Vagina (tissue), 2 donors: ENCODE measurements around the gene GOPC. TPM values are rescaled to one million over a fixed set of nuclear protein-coding genes. Genes with fewer than 3 reads are reported as not detected.

Experiments
- DNase-seq, 2 donors: peaks; one replicate each; pipeline ENCODE4 v3.0.0-alpha.2; 2017; ENCODE audit errors: extremely low spot score in 2 of 2
- H3K27ac ChIP-seq: fragments of 200-600 bp; sonication (generic); one replicate; pipeline ENCODE4 v1.5.1; 2019
- H3K27me3 ChIP-seq: fragments of 200-600 bp; sonication (generic); one replicate; pipeline ENCODE4 v1.5.1; 2019
- H3K36me3 ChIP-seq, 2 donors: fragments of 200-600 bp; sonication (generic); one replicate each; pipeline ENCODE4 v1.5.1; 2017 to 2019
- H3K4me1 ChIP-seq: fragments of 200-600 bp; sonication (generic); one replicate; pipeline ENCODE4 v1.5.1; 2019
- H3K4me3 ChIP-seq, 2 donors: fragments of 200-600 bp; sonication (generic); 1 replicate in 1 of 2; 2 replicates in 1 of 2; pipeline ENCODE4 v1.5.1; 2016 to 2019
- H3K9me3 ChIP-seq: fragments of 200-600 bp; sonication (generic); one replicate; pipeline ENCODE4 v1.5.1; 2019
- POLR2A ChIP-seq, 2 donors: fragments of 450-650 bp; IDR thresholded peaks; one replicate each; pipeline ENCODE4 v1.6.1; 2017; ENCODE audit warnings: antibody characterized with exemption in 2 of 2, mild to moderate bottlenecking in 2 of 2, moderate library complexity in 2 of 2
- POLR2AphosphoS5 ChIP-seq, 2 donors: sonication (generic); formaldehyde crosslinking; IDR thresholded peaks; one replicate each; pipeline ENCODE4 v1.9.0; 2017; ENCODE audit warnings: antibody characterized with exemption in 2 of 2, mild to moderate bottlenecking in 2 of 2, low read depth in 1 of 2; ENCODE audit not compliant: insufficient read depth in 1 of 2
- intact Hi-C: fragments of 100-400 bp; cut with DNase I; formaldehyde crosslinking; loops from one replicate; pipeline ENCODE4 v1.15.1; 2023
- total RNA-seq: library from RNA; depleted of rRNA; stranded (reverse); fragments of >200 nt; gene quantifications from one replicate; pipeline ENCODE4 v1.2.3, GENCODE V29; 2016
- TF ChIP-seq, protein P1 (sequence below), 3 experiments: fragments of 450-650 bp in 2 of 3; fragments of 200-600 bp in 1 of 3; sonication (generic) in 1 of 3; IDR thresholded peaks; one replicate each; pipeline ENCODE4 v1.5.1; 2017 to 2019; ENCODE audit warnings: antibody characterized with exemption in 3 of 3, mild to moderate bottlenecking in 2 of 3, moderate library complexity in 2 of 3

Gene GOPC
- total RNA-seq, 1 donor from 2014 or later, result 19.9 TPM

- H3K27ac ChIP-seq, result no peak overlapping the region
- peaks cover 12% of the 10 kb centered on the region for H3K4me1 ChIP-seq
- H3K9me3 ChIP-seq, result no peaks in the 10 kb centered on the region
- no peak overlapping the region for H3K4me3 ChIP-seq
- intact Hi-C loops, result loop anchor here (1.0 kb wide), 1 partner anchor 102 kb away; no protein-coding TSS in a partner anchor
- DNase-seq, result no peak
- TF ChIP-seq POLR2AphosphoS5 (IDR thresholded peaks at IDR 0.05; ENCODE audit: insufficient read depth in 1 of 2, low read depth in 1 of 2) (no peak), POLR2A (IDR thresholded peaks at IDR 0.05) (no peak)
- TF ChIP-seq, protein P1, sequence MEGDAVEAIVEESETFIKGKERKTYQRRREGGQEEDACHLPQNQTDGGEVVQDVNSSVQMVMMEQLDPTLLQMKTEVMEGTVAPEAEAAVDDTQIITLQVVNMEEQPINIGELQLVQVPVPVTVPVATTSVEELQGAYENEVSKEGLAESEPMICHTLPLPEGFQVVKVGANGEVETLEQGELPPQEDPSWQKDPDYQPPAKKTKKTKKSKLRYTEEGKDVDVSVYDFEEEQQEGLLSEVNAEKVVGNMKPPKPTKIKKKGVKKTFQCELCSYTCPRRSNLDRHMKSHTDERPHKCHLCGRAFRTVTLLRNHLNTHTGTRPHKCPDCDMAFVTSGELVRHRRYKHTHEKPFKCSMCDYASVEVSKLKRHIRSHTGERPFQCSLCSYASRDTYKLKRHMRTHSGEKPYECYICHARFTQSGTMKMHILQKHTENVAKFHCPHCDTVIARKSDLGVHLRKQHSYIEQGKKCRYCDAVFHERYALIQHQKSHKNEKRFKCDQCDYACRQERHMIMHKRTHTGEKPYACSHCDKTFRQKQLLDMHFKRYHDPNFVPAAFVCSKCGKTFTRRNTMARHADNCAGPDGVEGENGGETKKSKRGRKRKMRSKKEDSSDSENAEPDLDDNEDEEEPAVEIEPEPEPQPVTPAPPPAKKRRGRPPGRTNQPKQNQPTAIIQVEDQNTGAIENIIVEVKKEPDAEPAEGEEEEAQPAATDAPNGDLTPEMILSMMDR (IDR thresholded peaks at IDR 0.05), result no peak
- no peaks in the 10 kb centered on the region for H3K36me3 ChIP-seq
- no peaks in the 10 kb centered on the region for H3K27me3 ChIP-seq
Observed at GRCh38 chr6:117552618-117553017, 49.7 kb downstream of the GOPC start.

DNA sequence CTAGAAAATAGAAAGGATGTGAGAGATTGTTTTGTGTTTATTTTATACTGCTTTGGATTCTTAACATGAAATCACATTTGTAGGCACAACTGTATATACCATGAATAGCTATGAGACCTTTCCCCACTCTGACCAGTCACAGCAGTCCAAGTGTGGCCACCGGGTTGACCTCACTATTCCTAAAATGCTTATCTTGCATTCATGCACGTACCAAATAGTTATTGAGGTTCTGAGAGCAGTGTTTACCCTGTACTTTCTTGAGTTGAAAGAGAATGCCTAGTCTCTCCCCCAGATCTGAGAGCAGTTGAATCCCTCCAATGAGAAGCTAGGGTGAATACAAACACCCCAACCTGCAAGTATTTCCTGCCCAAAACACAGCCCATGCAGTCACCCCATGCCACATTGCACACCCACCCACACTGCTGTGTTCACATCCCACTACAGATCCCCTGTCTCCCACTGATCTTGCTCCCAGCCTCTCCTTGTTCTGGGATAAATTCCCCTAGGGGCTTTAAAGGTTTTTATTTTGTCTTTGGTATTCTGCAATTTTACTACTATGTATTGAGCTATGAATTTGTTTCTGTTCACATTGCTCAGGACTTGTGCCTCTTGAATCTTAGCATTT, 51.6 kb downstream of the GOPC start:
- Histone ChIP-seq H3K36me3 (peaks cover 0 to 7% of the 10 kb centered on the region in 2 donors), H3K27ac (no peak overlapping the region), H3K27me3 (no peaks in the 10 kb centered on the region), H3K9me3 (no peaks in the 10 kb centered on the region), H3K4me1 (peaks cover 12% of the 10 kb centered on the region), H3K4me3 (no peak overlapping the region)
- DNase-seq, result no peak
- TF ChIP-seq POLR2AphosphoS5 (IDR thresholded peaks at IDR 0.05; ENCODE audit: insufficient read depth in 1 of 2, low read depth in 1 of 2) (no peak), POLR2A (IDR thresholded peaks at IDR 0.05) (no peak)
- TF ChIP-seq, protein P1 (IDR thresholded peaks at IDR 0.05), result no peak
- intact Hi-C loops, result no loop called here

DNA sequence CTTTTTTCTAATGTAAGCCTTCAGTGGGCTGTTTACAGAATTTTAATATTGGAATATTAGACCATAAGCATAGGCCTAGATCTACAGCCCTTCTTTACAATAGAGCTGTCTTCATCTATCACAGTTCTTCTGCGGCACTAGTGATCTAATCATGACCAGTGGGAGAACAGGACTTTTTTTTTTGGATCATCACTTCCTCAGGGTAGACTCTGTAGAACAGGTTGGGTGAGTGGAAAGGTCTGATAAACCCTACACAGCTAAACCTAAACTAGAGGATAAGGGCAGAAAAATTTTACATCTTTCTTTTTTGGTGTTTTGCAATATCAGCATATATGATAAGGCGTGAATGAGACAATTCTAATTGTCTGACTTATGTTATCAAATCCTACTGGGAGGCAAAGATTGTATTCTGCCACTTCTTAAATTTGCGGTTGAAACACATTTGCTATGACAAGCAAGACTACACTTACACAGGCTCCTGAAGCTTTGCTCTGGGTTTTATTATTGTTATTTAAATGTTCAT, 52.2 kb downstream of the GOPC start:
- H3K36me3 ChIP-seq, result peaks cover 0 to 13% of the 10 kb centered on the region in 2 donors
- H3K9me3 ChIP-seq, result no peaks in the 10 kb centered on the region
- TF ChIP-seq, protein P1 (IDR thresholded peaks at IDR 0.05), result no peak
- TF ChIP-seq POLR2A (IDR thresholded peaks at IDR 0.05), result no peak
- TF ChIP-seq POLR2AphosphoS5 (IDR thresholded peaks at IDR 0.05; ENCODE audit: insufficient read depth in 1 of 2, low read depth in 1 of 2), result no peak
- DNase-seq, result no peak
- H3K4me3 ChIP-seq, result no peak overlapping the region
- H3K27me3 ChIP-seq, result no peaks in the 10 kb centered on the region
- intact Hi-C loops, result no loop called here
- H3K4me1 ChIP-seq, result peaks cover 12% of the 10 kb centered on the region
- no peak overlapping the region for H3K27ac ChIP-seq

DNA sequence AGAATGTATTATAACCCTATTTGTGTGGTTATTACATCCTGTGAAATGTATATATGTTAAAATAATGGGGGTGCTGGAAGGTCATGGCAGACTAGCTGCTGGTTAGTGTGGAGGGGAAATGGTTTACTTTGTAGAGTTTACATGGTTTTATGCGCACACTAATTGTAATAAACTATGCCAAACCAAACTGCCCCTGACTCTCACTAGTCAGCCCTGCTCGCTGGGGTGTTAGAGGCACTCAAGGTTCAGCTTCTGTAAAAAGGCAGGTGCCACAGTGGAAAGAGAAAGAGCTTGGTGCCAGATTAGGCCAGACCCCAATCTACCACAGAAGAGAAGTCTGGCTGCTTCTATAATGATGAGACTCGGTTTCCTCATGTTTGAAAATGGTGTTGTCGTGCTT, 52.7 kb downstream of the GOPC start:
- H3K4me3 ChIP-seq, result no peak overlapping the region
- intact Hi-C loops, result no loop called here
- TF ChIP-seq, protein P1 (IDR thresholded peaks at IDR 0.05), result no peak
- TF ChIP-seq POLR2A (IDR thresholded peaks at IDR 0.05) (no peak), POLR2AphosphoS5 (IDR thresholded peaks at IDR 0.05; ENCODE audit: insufficient read depth in 1 of 2, low read depth in 1 of 2) (no peak)
- DNase-seq, result no peak
- no peak overlapping the region for H3K27ac ChIP-seq
- no peaks in the 10 kb centered on the region for H3K27me3 ChIP-seq
- H3K36me3 ChIP-seq, result peaks cover 0 to 18% of the 10 kb centered on the region in 2 donors
- peaks cover 12% of the 10 kb centered on the region for H3K4me1 ChIP-seq
- no peaks in the 10 kb centered on the region for H3K9me3 ChIP-seq

DNA sequence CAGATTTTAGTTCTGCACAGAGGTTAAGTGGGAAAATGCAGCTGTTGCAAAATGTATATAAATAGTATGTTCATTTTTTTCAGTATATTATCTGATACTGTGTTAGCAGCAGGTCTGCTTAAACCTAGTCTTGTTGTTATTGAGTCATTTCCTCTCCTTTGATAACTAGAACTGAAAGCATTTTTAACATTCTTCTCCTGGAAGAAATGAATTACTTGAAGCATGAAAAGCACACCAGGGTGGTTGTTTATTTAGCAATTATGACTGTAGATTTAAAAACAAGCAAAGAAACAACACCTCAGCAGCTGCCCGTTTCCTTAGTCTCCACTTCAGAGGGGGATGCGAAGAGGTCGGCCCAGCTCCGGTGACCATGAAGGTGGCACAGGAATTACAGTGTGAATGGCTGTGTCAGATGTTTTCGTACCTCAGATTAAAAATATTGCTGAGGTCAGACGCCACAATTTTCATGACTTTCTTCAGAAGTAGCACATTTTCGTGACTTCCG, 53.5 kb downstream of the GOPC start:
- no peak for DNase-seq
- peaks cover 0 to 20% of the 10 kb centered on the region in 2 donors for H3K36me3 ChIP-seq
- H3K27me3 ChIP-seq, result no peaks in the 10 kb centered on the region
- intact Hi-C loops, result no loop called here
- no peaks in the 10 kb centered on the region for H3K9me3 ChIP-seq
- TF ChIP-seq POLR2AphosphoS5 (IDR thresholded peaks at IDR 0.05; ENCODE audit: insufficient read depth in 1 of 2, low read depth in 1 of 2), result no peak
- H3K4me1 ChIP-seq, result peaks cover 12% of the 10 kb centered on the region
- H3K27ac ChIP-seq, result no peak overlapping the region
- H3K4me3 ChIP-seq, result peak overlapping the region in 1 of 2 donors; percentile 39
